Retina (tissue), 1 donor: ENCODE measurements around the gene FOXN3.
"Not testable (repeated sequence)": the region's sequence is repeated elsewhere in the genome, so short reads cannot be mapped to it uniquely, and the experiment has no call there.

Experiments
- DNase-seq: peaks from one replicate; pipeline ENCODE4 v3.0.0-alpha.2; 2016

FOXN3 gene

DNA sequence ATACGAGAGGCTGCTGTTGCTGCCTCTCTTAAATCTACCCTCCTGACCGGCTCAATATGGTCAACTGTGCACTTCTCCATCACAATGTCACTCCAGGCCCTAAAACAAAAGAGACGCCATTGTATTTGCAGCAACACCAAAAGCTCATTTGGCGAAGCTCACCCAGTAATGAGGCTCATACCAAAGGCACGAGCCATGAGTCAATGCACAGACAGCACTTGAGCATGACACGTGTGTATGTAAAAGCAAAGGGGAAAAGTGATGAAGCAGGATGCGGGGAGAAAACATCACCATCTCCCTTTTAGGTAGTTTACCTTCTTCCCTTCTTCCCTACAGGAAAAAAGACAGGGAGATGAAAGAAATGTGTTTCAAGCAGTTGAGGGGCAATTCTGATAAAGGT is 150.3 kb downstream of the FOXN3 start:
- no peak for DNase-seq

DNA sequence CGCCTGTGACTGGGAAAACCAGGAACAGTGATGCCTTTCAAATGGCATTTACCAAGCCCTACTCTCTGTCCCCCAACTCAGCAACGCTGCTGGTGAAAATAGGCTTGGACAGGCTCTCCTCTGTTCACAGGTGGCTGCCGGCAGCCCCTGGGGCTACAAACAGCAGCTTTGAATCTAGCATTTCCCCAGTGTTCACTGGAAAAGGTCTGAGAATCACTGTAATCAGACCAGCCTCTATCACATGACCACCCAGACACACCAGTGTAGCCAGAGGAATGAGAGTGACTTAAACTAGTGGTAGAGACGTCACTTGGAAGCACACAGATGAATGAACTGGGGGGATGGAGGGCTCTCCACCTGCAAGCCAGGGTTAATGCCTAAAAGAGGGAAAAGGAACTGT is 151.8 kb downstream of the FOXN3 start:
- DNase-seq, result no peak

DNA sequence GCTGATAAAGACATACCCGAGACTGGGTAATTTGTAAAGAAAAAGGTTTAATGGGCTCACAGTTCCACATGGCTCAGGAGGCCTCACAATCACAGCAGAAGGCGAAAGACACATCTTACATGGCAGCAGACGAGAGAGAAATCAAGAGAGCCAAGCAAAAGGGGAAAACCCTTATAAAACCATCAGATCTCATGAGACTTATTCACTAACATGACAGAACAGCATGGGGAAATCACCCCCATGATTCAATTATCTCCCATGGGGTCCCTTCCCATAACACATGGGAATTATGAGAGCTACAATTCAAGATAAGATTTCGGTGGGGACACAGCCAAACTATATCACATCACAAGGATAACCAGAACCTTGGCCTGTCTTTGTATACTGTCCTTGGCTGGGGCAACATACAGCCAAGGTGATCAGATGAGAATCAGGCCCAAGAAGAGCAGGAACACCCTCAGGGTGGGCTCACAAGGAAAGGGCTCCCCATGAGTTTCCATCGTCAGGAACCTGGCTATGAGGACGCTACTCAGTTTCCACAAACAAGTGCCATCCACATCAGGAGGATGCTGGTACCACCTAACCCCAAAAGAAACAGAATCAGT is 152.7 kb downstream of the FOXN3 start:
- DNase-seq, result no peak

DNA sequence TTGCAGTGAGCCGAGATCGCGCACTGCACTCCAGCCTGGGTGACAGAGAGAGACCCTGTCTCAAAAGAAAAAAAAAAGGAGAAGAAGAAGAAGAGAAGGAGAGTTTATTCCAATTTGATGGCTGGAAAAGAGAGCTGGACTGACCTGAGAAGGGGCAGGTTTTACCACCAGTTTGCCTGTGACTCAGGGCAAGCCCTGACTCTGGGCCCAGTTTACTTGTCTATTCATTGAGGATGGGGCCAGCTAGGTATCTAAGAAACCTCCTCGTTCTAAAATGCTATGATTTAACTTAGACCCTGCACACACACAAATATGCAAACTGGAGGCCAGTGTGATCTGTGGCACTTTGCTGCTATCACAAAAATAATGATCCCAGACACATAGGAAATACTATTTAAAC is 155.0 kb downstream of the FOXN3 start:
- no peak for DNase-seq

GRCh38 chr14:89260898-89261297 is 156.1 kb downstream of the FOXN3 start:
- DNase-seq, result no peak

- DNase-seq, result no peak
Observed at GRCh38 chr14:89259951-89260609, 157.0 kb downstream of the FOXN3 start.

DNA sequence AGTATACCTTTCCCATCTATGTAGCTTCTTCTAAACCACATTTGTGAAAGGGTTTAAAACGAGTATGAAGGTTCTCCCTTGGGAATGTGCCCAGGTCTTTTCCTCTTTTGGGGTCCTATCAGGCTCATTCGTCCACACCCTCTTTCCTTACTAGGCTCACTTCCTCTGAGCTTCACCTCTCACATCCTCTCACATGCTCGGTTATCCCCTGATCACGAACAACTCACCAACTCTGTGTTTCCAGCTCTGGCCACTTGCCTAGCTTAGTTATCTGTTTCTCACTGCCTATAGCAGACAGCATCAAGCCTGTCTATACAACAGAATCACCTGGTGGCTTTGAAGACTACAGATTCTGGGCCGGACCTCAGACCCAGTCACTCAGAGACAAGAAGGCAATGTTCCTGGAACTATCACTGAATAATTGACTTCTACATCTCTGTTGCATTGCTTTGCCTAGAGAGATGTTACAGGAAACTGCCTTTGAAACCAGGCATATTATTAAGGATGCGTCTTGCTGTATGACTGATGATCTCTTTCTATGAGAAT is 158.2 kb downstream of the FOXN3 start:
- DNase-seq, result no peak

DNA sequence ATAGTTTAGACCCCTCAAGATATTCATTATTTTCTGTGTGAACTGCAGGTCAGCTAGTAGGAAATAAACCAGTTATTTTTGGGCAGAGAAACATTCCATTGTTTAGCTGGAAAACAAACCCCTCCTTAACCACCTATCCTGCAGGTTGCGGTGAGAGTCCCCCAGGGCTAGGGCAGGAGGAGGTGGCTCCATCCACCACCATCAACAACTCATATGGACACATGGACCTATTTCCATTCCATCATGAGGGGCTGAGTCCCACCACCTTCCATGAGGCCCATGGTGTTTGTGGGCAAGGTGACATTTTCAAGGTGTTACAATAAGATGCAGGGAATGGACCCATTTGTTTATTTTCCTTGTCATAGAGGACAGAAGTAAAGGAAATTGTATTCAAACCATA is 160.1 kb downstream of the FOXN3 start:
- DNase-seq, result no peak

DNA sequence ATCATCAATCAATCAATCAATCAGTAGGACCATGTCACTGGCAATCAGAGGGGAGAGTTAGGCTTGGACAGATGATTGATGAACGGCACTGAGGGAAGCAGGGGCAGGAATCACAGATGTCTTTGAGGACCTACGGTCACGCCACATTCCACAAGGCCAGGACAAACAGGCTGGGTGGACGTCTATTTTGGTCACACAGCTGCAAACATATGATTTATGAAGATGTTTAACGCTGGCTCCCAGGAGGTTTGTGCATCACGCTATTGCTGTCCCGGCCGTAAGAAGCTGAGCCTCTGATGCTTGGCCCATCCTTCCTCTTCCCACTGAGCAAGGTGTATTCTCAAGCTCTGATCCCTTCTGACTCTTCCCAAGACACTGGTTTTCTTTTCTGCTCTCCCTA is 160.8 kb downstream of the FOXN3 start:
- DNase-seq, result no peak

DNA sequence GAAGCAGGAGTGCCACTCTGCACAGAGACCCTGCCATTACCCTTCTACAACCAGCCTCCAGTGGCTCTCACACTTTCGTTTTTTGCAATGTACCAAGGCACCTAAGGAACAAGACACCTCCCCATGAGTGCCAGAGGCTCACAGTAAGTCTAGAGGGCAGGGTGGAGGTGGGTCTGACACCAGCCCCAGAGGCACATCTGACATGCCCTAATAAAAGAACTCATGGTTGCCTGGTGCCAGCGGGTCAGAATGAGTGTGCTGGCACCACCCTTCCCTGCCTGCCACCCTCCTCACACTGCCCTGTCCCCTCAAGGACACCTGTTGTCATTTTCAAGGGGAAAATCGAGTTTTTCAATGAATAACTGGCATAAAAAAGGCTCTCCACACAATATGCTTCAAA is 161.2 kb downstream of the FOXN3 start:
- no peak for DNase-seq

DNA sequence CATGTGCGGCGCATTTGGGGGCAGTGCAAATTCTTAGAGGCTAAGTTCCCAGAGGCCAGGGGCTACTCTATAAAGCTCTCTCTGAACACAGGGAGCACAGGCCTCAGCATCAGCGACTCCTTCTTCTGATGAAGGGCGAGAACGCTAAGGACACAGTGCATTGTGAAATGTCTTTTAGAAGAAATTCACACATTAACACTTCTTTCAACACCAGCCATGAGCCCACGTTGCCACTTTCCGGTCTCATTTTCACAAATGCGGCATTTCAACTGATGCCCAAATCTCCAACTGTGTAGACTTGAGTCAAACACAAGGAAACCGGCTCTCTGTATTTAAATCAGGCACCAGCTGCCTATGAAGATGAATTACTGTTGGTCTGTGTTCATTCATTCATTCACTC is 162.0 kb downstream of the FOXN3 start:
- no peak for DNase-seq

DNA sequence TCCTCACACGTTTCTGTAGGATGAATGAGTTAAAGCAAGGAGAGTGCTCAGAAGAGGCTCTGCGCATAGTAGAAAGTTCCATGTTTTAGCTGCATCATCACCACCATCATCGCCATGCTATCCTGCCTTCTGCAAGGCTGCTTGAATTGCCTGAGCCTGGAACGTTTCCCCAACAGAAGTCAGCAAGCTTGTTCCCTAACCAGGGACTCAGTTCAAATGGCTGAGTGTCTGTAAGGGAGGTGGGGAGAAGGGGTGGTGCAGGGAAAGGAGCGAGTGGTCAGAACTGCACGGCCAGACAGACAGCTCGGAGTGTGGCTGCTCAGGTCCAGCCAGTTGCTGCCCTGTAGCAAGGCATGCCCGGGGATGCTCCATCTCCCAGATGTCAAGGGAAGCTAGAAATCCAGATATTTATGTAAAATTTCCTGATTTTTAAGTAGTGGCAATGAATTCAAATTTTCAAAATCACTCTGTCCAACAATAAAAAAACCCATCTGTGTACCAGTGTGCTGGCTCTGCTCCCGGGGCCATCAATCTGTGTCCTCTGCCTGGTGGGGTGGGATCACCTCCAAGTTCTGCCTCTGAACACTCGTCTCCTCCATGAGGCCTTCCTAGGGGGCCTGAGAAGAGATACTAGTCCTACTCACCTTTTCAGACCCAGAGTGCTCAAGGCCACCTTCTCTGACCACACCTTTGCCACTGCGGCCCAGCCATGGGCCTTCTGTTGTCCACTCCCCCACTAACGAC is 162.7 kb downstream of the FOXN3 start:
- no peak for DNase-seq

DNA sequence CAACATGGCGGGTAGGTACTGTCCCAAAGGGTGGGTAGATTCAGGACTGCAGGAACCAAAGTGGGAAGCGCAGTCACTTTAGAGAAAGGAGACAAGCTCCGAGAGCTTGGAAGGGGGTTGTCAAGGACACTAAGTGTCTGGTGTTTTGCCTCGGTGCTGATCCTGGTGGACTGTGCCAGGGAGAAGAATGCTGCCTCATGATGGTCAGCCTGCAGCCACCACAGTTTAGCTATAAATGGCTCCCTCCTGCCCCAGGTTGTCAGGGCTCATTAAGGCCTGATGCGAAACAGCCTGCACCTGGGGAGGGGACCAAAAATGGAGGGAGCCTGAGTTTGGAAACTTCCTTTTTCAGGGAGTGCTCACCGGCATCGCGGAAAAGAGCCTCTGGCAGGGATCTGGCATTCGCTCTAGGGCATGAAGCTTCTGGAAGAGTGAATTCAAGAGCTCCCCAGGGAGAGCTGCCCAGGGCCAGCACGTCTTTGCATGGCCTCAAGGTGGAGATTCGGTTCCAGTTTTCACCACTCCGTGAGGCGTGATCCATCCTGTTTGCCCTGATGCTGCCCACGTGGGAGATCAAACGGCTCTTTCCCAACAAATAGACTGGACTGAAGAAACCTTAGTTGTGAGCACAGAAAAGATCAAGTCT is 164.0 kb downstream of the FOXN3 start:
- DNase-seq, result peak; percentile 56

- no peak for DNase-seq
Observed at GRCh38 chr14:89251061-89251460, 166.0 kb downstream of the FOXN3 start.

DNA sequence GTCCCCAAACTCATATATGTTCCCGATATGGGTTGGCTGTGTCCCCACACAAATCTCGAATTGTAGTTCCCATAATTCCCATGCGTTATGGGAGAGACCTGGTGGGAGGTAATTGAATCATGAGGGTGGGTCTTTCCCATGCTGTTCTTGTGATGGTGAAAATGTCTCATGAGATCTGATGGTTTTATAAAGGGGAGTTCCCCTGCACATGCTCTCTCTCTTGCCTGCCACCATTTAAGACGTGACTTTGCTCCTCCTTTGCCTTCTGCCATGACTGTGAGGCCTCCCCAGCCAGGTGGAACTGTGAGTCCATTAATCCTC is 166.4 kb downstream of the FOXN3 start:
- DNase-seq, result not testable (repeated sequence)

GRCh38 chr14:89249972-89250654 is 166.9 kb downstream of the FOXN3 start:
- no peak for DNase-seq

- DNase-seq, result no peak
Observed at GRCh38 chr14:89249065-89249695, 167.9 kb downstream of the FOXN3 start.

- no peak for DNase-seq
Observed at GRCh38 chr14:89248411-89249064, 168.5 kb downstream of the FOXN3 start.

DNA sequence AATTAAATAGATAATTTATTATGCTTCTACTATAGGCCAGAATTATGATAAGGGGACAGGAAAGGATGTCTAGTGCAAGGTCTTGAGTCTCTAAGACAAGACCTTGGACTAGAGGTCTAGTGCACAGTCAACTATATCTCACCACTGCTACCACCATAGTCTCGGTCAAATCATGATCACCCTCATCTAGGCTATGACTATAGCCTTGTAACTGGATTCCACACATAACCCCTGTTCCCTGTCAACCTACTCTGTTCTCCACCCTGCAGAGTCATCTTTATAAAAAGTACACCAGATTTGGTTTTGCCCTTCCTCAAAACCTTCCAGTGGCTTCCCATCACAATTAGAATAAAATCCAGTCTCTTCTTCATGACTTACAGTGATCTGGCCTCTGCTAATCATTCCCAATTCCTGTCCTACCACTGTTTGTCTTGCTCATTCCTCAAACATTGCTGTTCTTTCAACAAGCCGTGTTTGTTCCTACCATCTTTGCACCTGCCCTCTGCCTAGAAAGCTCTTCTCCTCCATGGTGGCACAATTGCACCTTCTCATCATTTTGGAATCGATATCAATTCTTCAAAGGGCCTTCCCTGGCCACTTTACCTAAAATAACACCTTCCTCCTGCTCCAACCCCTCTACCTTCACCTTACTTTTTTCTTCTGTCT is 169.4 kb downstream of the FOXN3 start:
- DNase-seq, result no peak

DNA sequence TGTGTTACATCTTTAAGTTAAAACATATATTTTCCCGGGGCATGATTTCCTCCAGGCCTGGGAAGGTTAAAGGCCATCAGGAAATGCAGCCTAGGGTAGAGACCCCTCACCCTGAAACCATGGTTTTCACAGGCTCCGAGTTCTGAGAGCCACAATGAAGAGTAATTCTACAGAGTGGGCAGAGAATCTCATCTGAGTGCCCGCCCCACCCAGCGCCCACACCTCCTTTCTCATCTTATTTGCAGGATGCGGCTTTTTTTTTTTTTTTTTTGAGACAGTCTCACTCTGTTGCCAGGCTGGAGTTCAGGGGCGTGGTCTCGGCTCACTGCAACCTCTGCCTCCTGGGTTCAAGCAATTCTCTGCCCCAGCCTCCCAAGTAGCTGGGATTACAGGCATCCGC is 170.7 kb downstream of the FOXN3 start:
- DNase-seq, result no peak

DNA sequence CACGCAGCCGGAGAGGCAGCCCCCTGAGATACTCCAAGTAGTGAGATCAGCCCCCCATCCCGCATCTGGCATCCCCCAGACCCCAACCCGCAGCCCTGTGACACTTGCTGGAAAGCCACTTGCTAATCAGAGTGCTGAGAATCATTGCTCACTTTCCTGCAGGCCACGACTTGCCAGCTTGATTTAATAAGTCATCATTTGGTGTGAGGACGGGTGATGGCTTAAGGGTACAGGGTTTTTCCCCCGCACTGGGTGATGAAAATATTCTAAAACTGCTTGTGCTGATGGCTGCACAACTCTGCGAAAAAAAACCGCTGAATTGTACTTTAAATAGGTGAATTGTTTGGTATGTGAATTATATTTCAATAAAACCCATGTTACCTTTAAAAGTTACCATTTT is 171.2 kb downstream of the FOXN3 start:
- no peak for DNase-seq

DNA sequence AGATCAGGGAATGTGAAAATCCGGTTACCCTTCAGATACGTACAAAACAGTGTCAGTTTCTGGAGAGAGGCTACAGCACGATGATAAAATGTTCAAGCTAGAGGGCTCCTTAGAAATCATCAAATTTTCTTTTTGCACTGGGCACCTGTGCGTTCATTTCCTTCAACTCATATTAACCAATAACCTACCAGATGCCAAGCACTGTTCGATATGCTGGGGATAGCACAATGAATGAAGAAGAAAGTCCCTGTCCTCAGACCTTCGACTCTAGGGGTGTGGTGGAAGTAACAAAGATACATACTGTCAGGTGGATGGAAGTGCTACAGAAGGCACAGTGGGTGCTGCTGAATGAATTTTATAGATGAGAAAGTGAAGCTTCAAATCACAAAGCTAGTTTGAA is 172.3 kb downstream of the FOXN3 start:
- DNase-seq, result no peak
